Myocyte (in vitro differentiated cells): ENCODE measurements around the gene LZTS2. TPM values are rescaled to one million over a fixed set of nuclear protein-coding genes. Genes with fewer than 3 reads are reported as not detected.

Experiments used
- DNase-seq: peaks from one replicate; pipeline ENCODE4 v3.0.0-alpha.2; 2012; ENCODE audit warnings: low read depth
- microRNA counts: library from miRNA; unstranded; fragments of <30 nt; microRNA quantifications from one replicate; lab custom pipeline; 2016
- microRNA-seq: library from miRNA; unstranded; fragments of <30 nt; microRNA quantifications from one replicate; pipeline ENCODE4, GENCODE V29; 2016
- total RNA-seq: library from RNA; depleted of rRNA; stranded (reverse); fragments of >200 nt; gene quantifications from 2 replicates; pipeline ENCODE4 v1.2.3, GENCODE V29; 2014

LZTS2 gene
- total RNA-seq, 1 donor from 2014 or later: 134 TPM

- DNase-seq: peak; percentile 52
These were observed 50.8 kb downstream of the LZTS2 start for GRCh38 chr10:101050208-101051069.

- DNase-seq: peak; percentile 91
These were observed 52.7 kb downstream of the LZTS2 start for GRCh38 chr10:101052285-101052684.

- no peak for DNase-seq
These were observed 53.9 kb downstream of the LZTS2 start for GRCh38 chr10:101053516-101053915.

- DNase-seq: no peak
These were observed 54.7 kb downstream of the LZTS2 start for GRCh38 chr10:101054351-101054750.

GRCh38 chr10:101054876-101055275, 55.3 kb downstream of the LZTS2 start:
- DNase-seq: no peak

- no peak for DNase-seq
These were observed 55.8 kb downstream of the LZTS2 start for GRCh38 chr10:101055411-101055810.

GRCh38 chr10:101056365-101057151, 57.0 kb downstream of the LZTS2 start:
- DNase-seq: no peak

MicroRNAs encoded within 50 kb of the gene (microRNA counts, 767-probe panel; counts per million panel counts)
- not detected for microRNA hsa-miR-608 (lab: Ali Mortazavi, UCI)

Small RNA genes within 50 kb of the gene (microRNA-seq; reads per million reads assigned to microRNA genes)
- gene MIR608: not detected

Other genes starting within 250 kb of the LZTS2 start
- gene SLF2, start 86.8 kb upstream of the LZTS2 start, total RNA-seq: 81.5 and 99.4 TPM in 2 replicates
- gene SEMA4G, start 30.3 kb upstream of the LZTS2 start, total RNA-seq: 0.72 and 2.5 TPM in 2 replicates
- 65.6 and 70.2 TPM in 2 replicates for gene MRPL43, start 12.3 kb upstream of the LZTS2 start, total RNA-seq
- gene TWNK, start 12.3 kb upstream of the LZTS2 start, total RNA-seq: 5.1 and 5.8 TPM in 2 replicates
- gene PDZD7, start 31.3 kb downstream of the LZTS2 start, total RNA-seq: 0.16 and 1.9 TPM in 2 replicates
- gene SFXN3, start 31.4 kb downstream of the LZTS2 start, total RNA-seq: 103 and 122 TPM in 2 replicates
- 34.7 and 37.5 TPM in 2 replicates for gene KAZALD1, start 62.2 kb downstream of the LZTS2 start, total RNA-seq
- not detected in 2 replicates for gene TLX1, start 131.5 kb downstream of the LZTS2 start, total RNA-seq
- 11.7 and 14.1 TPM in 2 replicates for gene LBX1, start 229.7 kb downstream of the LZTS2 start, total RNA-seq